ENCODE measurements around the gene POC1B. TPM values are rescaled to one million over a fixed set of nuclear protein-coding genes. Genes with fewer than 3 reads are reported as not detected.

The POC1B gene
- polyA plus RNA-seq, 5 donors = 15.9 to 29.6 (median 26.5) TPM

GRCh38 chr12:89497467-89497866 lies 28.4 kb downstream of the POC1B start:
- DNase-seq = no peak

DNA sequence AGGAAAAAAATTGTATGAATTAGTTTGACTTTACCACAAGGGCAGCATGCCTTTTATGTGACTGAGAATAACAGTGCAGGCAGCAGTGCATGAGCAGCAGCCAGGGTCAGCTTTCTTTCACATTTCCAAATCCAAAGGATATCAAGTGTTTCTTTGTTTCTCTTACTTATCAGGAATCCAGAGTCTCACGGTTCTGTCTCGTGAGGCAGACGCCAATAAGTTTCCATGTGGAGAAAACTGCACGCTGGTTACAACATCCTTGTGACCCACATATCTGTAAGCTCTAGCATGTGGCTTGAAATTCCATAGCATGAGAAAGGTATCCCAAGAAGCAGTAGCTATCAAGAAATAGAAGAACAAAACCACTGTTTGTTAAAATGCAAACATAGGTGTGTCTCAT lies 28.8 kb downstream of the POC1B start:
- no peak for DNase-seq

DNA sequence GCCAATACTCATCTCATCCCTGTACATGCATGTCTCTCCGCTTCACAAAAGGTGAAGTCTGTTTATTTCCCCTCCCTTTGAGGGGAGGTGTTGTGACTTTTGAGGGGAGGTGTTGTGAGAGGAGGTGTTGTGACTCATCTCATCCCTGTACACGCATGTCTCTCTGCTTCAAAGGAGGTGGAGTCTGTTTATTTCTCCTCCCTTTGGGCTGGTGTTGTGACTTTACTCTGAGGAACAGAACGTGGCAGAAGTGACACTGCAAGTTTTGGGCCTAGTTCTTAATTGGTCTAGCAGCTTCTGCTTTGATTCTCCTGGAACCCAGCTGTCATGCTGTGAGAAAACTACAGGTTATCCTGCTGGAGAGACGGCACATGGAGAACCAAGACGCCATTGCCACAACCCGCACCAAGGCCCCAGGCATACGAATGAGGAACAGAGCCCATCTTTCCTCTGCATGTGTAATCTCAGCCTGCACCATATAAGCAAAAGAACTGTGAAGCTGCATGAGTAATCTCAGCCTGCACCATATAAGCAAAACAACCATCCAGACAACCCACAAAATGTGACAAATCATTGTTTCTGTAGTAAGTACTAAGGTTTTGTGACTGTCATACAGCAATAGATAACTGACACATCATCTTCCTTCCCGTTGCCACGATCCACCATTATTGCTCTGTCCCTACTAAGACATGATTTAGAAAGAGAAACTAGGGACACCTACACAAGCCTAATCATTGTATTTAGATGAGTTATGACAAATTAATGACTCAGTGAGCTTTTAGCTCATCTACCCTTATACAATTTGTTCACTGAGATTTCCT lies 31.2 kb downstream of the POC1B start:
- no peak for DNase-seq

GRCh38 chr12:89493670-89494302 lies 32.1 kb downstream of the POC1B start:
- DNase-seq = no peak

DNA sequence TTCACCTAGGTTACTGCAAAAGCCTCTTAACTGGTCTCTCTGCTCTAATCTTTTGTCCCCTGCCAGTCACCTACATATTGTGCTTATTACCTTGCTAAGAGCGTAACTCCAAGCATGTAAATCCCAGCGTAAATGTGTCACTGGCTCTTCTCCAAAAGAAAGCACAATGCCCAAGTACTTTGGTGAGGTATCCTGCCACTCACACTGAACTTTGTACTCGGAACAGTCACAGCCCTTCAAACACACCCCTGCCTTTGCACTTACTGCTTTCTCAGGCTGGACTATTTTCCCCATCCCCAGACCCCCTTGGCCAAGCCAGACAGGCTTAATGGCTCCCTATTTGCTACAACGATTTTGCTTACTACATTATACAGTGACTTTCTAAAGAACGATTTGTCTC lies 33.0 kb downstream of the POC1B start:
- no peak for DNase-seq

DNA sequence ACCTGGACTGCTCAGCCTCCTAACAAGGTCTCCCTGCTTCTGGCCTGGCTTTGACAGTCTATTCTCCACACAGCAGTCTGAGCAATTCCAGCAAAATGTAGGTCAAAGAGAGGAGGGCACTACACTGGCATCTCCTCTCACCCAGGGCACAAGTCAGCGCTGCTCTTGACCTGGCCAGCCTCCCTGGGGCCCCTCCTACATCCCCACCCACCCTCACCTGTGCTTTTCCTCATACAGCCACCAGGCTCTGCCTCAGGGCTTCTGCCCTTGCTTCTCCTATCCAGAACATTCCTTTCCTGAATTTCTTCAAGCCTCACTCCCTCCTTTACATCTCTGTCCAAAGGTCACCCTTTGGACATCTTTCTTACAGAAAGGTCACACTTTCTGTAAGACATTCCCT lies 34.9 kb downstream of the POC1B start:
- DNase-seq = no peak

GRCh38 chr12:89486264-89486663 lies 39.6 kb downstream of the POC1B start:
- no peak for DNase-seq

DNA sequence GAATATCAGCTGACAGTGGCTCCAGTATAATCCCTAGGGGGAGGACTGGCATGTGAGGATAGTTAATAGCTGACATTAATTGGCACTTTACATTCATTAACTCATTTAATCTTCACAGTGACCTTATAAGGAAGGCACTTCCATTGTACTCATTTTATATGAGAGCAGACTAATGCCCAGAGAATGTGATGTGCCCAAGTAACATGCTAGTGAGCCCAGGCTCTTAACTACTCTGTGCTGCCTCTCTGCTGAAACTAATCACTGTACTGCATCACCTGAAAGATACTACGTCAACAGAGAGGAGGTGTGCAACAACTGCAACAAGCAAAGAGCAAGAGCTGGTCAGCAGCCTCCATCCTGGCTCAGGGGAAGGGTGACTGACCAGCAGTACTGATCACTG lies 41.4 kb downstream of the POC1B start:
- DNase-seq = no peak

- peak in 1 of 2 donors; percentile 23 for DNase-seq
These were observed 44.5 kb downstream of the POC1B start for GRCh38 chr12:89481213-89481914.

DNA sequence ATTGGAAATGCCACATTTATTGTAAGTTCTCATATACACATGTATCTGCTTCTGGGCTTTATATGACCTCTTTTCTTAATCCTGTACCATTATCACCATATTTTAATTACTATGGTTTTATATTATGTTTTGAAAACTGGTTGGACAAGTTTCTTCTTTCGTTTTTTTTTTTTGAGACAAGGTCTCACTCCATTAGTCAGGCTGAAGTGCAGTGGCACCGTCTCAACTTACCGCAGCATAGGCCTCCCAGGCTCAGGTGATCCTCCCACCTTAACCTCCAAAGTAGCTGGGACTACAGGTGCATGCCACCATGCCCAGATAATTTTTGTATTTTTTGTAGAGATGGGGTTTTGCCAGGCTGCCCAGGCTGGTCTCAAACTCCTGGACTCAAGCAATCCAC lies 45.9 kb downstream of the POC1B start:
- DNase-seq = no peak

GRCh38 chr12:89477633-89478279 lies 48.1 kb downstream of the POC1B start:
- no peak for DNase-seq

DNA sequence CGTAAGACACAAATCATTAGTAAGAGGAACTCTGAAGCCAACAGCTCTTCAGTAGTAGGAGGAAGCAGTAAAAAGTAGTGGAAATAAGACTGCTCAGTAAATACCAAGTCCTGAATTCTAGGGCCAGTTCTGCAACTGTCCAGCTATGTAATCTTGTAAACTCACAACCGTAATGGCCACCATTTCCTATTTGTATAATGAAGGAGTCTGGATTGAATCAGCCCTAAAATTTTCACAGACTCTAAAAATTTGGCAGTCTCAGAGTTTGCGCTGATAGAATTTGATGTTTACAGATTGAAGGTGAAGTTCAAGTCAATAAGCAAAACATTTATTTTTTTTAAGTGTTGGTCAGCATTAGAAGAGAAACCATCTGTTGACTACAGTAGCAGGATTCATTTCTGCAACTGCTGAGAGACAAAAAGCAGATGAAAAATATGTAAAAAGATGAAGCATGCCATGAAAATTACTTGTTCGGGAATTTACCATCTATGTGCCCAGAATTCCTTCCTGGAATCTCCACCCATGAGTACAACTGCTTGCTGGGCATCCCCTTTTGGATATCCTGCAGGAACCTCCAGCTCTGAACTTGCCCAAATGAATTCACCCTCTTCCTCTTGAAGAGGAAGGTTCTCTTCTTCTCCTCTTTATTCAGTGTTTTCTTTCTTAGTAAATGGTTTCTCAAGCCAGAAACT lies 48.8 kb downstream of the POC1B start:
- no peak for DNase-seq

DNA sequence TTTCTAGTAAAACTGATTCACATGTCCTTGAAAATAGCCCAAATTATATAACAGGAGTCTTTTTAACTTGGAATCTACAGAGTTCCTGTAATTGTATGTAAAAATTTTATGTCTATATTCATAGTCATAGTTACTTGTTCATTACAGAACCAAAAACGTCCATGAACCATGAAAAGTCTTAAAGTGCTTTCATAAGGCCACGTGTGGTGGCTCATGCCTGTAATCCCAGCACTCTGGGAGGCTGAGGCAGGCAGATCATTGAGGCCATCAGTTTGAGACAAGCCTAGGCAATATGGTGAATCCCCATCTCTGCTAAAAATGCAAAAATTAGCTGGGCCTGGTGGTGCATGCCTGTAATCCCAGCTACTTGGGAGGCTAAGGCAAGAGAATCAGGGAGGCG lies 49.6 kb downstream of the POC1B start:
- no peak for DNase-seq

GRCh38 chr12:89475203-89475990 lies 50.5 kb downstream of the POC1B start:
- no peak for DNase-seq

DNA sequence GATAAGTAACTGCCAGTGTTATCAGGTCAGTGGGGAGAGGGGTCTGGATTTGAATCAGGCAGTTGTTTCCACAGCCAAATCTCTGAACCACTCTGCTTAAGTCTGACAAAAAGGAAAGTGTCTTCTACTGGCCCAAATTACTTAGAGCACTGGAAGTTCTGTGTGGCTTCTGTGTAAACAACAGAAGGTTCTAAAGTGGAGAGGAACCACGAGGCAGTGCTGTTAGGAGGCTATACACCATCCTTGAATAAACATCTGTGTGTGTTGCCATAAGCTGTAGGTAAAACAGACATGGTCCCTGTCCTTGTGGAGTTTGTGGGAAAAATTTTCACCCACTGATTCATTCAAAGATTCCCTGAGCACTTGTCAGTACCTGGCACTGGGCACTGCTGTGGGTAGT lies 51.2 kb downstream of the POC1B start:
- no peak for DNase-seq

DNA sequence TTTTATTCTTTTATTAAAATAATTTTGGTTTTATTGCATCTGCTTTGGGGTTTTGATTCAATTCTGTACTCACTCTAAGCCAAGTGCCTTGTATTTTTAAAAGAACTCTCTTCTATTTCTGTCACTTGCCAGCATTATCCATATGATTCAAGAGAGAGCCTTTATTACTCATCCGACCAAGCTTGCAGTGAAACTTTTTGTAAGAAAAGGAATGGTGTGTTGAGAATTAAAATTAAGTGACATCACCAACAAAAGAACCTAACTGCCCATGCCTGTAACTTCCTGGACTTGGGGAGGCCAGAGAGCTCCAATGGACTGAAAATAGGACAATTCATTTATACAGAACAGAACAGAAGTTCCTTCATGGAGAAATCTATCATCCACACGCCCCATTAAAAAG lies 53.3 kb downstream of the POC1B start:
- no peak for DNase-seq

DNA sequence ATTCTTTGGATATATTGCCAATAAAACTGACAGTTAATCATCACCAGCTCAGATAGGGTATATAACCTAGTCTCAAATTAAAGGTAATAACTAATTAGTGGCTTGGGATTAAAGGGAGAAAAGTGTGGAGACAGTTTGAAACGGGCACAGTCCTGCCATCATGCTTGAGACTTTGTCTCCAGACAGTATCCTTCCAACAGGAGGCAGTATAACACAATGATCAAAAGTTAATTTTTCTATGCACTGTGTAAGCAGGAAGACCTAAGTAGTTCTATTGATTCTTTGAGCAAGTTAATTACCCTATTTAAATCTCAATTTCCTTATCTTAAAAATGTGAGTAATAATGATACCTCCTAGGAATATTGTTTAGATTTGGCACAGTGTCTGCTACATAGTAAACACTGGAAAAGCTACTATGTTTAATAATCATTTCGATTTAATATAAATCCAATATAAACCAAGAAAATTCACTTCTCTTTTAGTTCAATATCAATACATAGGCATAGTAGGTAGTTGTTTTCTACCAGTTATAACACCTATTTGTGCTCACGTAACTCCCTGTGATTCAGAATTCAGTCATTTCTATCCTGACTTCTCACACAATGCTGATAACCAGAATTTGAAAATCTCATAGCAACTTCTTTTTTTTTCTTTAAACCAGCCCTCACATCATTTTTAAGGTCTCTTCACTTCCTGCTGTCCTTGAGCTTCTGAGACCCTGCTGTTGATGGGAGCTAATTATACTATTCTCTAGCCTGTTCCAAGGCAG lies 54.9 kb downstream of the POC1B start:
- DNase-seq = no peak

DNA sequence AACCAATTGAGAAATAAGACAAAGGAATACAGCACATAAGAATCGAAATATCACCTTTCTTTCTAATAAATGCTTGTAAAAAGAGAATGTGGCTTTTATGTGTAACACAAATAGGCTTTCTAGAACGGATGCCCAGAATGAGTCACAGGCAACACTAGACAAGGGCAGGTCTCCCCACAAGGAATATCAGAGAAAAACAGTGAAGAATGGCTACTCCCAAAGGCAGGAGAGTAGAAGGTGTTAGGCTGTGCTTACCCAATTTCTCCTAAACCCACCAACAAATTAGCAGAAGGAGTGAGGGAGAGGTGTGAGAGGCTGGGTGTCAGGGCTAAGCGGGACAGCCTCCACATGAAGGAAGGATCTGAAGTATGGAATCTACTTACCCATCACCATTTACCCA lies 56.5 kb downstream of the POC1B start:
- DNase-seq = no peak

DNA sequence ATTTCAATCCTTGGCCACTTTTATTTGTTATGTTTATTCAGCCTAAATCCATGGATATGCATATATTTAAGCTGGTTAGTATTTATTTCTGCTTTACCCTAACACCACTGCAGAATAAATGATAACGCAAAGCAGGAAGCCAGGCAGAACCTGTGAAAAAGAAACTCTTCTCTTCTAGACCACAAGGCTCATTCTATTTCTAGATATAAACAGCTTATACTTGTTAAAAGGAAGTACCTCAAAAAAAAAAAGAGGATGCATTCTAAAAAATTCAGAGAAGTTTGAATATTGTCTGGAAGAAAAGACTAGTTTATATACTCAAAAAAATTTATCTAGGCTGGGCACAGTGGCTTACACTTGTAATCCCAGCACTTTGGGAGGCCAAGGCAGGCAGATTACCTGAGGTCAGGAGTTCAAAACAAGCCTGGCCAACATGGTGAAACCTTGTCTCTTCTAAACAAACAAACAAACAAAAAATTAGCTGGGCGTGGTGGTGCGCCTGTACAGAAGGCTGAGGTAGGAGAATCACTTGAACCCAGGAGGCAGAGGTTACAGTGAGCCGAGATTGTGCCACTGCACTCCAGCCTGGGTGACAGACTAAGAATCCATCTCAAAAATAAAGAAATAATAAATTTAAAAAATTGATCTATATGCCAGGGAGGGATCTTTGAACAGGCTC lies 57.1 kb downstream of the POC1B start:
- no peak for DNase-seq

DNA sequence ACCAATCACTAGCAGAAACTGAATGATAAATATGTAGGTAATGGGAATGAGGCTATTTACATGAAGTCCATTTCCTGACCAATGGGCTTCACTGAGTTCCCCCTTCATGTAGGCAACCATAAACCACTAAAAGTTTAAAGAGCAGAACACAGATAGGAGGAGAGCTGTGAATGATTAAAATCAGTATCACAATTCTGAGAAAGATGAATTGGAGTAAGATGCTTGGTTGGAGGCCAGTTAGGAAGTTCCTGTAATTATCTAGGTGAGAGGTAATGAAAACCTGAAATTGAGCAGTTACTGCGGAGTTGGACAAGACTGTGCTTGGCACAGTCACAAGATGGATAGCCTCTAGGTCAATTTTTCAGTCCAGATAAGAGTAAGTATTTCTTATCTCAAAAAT lies 57.8 kb downstream of the POC1B start:
- DNase-seq = no peak
